EH (cell line): ENCODE data around the gene JPT2.
"Not testable (repeated sequence)": the region's sequence is repeated elsewhere in the genome, so short reads cannot be mapped to it uniquely, and the experiment has no call there.

Experiments used
- DNase-seq: peaks from one replicate; pipeline ENCODE4 v3.0.0-alpha.2; 2015; ENCODE audit warnings: low read depth

The JPT2 gene

DNA sequence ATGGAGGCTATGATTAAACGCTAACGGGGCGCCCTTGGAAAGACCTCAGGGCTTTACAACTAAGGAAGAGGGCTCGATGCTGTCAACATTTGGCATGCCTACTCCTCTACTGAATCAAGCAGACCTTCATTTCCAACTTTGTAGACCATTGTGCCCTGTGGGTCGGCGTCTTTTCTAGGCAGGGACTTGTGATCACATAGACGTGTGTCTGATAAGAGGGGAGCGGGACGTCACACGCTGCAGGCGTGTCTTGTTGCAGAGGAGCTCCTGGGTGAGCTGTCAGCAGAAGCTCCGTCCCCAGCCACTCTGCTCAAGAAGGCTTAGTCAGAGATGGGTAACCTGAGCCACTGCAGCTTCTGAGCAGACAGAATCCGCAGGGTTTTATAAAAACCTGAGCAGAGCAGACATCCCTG is 30.7 kb downstream of the JPT2 start:
- DNase-seq: no peak

DNA sequence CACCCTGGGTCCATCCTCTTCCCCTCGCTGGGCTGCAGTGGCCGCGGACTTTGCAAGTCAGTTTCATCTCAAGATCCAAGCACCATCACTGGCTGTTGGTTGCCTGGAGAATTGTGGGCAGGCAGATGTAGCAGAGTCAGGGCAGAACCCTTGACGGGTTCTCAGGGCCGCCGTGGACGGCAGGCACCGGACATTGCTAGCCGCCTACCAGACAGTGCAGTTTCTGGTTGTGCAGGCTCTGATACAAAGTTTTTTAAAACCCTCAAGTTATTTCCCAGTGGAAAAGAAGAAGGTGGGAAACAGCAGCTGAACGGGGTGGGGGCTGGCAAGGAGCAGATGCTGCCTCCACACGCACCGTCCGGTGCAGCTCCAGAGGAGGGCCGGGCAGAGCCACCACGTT is 31.3 kb downstream of the JPT2 start:
- no peak for DNase-seq

DNA sequence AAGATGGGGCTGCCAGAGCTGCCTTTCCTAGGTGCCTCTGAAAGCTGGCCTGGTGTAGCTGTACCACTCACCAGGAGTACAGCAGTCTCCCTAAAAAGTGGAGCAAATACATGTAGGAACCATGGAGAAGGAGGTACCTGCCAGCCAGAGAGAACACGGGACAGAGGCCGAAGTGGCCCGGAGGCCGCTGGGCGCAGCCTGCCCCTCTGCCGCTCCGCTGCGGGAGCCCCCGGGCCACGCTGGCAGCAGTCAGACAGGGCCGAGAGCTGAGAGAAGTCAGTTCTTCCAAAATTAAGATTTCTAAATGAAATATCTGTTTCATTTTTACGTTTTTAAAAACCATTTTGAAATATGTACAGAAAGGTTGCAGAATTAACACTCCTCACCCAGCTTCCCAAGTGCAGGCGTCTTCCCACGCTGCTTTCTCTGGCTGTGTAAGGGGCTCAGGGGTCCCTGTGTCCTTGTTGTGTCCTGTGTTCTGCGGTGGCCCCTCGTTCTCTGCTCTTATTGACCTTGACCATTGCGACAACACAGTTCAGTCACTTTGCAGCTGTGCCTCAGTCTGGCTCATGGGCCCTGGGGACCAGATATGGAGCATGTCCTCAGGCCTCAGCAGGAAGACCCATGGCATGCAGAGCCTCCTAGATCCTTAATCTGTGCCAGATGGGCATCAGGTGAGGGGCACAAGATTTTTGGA is 32.9 kb downstream of the JPT2 start:
- DNase-seq: no peak

DNA sequence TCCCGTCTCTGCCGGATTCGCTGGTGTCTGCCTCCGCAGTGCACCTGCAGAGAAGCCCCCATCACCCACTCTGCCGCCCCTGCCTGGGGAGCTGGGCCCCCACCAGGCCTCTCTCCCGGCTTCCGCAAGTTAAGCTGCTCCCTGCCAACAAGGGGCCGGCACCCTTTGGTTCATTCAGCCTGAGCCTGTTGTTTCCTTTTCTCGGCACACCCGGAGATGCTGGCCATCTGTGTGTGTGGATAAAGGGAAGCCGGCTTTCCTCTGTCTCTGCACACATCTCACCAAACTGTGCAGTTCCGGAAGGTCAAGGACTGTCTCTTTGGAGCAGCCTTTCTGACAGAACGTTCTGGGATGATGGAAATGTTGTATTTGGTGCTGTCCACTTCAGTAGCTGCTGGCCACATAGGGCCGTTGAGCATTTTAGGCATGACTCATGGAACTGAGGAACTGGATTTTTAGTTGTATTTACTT is 34.7 kb downstream of the JPT2 start:
- peak; percentile 32 for DNase-seq

DNA sequence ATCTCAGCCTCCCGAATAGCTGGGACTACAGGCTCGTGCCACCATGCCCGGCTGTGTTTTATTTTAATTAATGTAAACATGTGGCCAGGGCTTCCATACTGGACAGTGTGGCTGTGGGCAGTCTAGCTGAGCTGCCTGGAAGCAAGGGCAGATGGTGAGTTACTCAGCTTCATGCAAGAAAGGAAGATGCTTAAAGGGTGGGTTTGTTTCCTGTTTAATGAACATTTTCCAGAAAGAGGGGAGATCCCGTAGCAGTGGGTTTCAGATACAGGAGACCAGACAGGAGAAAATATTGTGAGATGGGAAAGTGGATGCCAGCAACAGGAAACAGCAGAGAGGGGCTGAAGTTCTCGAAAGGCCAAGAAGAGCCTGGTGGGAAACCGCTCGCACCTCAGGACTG is 35.3 kb downstream of the JPT2 start:
- DNase-seq: no peak

DNA sequence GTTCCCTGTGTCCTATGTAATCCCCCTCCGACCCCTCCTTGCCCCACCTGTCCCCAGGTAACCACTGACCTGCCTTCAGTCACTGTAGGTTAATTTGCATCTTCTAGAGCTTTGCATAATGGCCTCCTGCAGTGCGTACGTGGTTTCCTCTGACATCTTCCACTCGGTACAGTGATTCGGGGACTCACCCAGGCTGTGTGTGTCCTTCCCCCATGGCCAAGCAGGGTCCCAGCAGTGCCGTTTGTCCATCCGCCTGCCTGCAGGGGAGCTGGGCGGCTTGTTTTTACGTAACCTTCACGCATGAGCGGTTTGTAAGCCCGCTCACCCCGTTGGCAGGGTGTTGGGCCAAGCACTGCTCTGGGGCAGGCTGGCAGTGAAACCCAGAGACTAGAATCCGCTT is 35.9 kb downstream of the JPT2 start:
- DNase-seq: no peak

DNA sequence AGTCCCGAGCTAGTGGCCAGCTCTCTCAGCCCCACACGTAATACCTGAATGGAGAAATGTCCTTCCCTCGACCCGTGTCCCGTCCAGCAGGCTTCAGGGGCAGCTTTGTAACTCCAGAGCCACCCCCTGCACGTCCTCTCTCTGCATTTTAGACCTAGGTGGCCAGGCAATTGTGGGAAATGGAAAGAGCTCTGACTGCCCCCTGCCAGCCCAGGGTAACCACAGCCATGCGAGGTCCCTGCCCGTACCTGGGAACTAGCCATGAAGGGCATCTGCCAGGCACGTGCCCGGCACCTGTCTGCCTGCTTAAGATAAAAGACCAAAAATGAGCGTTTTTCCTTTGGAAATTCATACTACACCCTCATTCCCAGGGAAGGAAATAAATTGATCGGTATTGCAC is 37.1 kb downstream of the JPT2 start:
- no peak for DNase-seq

DNA sequence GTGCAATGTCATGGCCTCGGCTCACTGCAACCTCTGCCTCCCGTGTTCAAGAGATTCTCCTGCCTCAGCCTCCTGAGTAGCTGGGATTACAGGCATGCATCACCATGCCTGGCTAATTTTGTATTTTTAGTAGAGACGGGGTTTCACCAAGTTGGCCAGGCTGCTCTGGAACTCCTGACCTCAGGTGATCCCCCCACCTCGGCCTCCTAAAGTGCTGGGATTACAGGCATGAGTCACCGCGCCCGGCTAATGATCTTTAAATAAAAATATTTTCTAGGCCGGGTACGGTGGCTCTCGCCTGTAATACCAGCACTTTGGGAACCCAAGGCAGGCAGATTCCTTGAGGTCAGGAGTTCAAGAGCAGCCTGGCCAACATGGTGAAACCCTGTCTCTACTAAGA is 40.2 kb downstream of the JPT2 start:
- not testable (repeated sequence) for DNase-seq

DNA sequence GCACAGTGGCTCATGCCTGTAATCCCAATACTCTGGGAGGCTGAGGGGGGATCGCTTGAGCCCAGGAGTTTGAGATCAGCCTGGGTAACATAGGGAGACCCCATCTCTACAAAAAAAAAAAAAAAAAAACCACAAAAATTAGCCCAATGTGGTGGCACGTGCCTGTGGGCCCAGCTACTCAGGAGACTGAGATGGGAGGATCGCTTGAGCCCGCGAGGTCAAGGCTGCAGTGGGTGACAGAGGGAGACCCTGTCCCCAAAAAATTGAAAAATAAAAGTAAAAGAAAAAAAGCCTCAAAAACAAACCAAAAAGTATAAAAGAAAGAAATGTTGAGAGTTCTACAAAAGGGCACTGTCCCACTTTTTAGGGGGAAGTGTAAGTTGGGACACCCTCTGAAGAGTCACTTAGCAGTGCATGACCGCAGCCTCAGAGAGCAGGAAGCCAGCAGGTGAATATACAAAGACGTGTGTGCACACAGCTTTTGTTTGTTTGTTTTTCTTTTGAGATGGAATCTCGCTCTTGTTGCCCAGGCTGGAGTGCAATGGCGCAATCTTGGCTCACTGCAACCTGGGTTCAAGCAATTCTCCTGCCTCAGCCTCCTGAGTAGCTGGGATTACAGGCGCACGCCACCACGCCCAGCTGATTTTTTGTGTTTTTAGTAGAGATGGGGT is 41.6 kb downstream of the JPT2 start:
- not testable (repeated sequence) for DNase-seq

DNA sequence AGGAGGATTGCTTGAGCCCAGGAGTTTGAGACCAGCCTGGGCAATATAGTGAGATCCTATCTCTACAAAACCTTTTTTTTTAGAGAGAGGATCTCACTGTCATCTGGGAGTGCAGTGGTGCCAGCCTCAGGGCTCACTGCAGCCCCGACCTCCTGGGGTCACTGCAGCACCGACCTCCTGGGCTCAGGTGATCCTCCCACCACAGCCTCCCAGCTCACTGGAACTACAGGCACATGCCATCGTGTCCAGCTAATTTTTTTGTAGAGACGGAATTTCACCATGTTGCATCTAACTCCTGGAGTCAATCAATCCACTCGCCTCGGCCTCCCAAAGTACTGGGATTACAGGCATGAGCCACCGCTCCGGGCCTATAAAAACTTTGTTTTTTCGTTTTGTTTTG is 43.3 kb downstream of the JPT2 start:
- DNase-seq: no peak

DNA sequence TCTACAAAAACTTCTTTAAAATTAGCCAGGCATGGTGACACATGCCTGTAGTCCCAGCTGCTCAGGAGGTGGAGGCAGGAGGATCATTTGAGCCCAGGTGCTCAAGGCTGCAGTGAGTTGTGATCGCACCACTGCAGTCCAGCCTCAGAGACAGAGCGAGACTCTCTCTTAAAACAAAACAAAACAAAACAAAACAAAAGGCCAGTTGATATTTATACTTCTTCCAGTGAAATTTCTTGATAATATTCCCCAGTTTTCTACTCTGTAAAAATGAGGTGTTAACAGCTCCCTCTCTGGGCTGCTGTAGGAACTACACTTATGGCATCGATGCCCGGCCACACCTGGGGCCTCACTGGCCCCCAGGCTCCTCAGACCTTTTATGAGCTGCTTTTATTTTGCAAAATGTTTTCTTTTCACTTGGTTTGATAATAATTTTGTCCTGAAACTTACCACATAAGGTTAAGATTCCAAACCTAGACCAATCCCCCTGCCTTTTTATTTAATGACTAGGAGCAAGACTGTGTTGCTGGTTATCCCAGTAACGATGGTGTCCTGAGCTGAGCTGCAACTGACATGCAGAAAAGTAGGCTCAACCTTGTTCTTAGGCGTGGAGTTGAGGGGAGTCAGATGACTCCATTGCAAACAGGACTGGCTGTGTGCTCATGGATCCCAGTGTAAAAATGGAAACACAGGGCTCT is 45.5 kb downstream of the JPT2 start:
- DNase-seq: peak; percentile 53

DNA sequence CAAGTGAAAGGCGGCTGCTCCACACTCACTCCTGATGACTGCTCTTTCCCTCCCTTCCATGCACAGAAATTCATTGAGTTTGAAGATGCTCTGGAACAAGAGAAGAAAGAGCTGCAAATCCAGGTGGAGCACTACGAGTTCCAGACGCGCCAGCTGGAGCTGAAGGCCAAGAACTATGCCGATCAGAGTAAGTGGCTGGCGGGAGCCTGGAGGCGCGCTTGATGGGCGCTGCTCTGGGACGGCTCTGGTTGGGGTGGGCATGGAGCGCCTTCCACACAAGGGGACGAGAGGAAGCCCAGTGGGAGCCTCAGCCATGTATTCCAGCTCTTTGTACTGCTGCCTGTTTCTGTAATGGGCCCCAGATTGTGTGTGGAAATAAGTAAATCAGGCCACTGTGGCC is 46.4 kb downstream of the JPT2 start:
- DNase-seq: no peak

DNA sequence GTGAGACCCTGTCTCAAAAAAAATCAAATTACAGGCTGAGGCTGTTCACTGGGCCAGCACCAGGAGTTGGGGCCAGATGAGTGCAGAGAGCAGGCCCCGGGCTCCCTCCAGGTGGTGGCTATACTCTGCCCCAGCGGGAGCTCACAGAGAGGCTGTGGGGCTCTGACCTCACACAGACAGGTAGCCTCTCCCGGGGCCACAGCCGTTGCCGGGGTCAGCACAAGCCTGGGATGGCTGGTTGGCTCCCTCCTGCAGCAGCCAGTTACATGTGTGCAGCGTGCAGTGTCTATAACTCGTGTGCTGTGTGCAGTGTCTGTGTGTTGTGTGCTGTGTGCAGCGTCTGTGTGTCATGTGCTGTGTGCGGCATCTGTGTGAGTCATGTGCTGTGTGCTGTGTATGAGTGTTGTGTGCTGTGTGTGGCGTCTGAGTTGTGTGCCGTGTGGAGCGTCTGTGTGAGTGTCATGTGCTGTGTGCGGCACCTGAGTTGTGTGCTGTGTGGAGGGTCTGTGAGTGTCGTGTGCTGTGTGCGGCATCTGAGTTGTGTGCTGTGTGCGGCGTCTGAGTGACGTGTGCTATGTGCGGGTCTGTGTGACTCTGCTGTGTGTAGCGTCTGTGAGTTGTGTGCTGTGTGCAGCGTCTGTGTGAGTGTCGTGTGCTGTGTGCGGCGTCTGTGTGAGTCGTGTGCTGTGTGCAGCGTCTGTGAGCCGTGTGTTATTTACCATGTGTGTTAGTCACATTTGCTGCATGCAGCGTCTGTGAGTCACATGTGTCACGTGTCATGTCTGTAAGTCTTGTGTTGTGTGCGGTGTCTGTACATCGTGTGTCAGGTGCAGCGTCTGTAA is 48.8 kb downstream of the JPT2 start:
- DNase-seq: no peak

DNA sequence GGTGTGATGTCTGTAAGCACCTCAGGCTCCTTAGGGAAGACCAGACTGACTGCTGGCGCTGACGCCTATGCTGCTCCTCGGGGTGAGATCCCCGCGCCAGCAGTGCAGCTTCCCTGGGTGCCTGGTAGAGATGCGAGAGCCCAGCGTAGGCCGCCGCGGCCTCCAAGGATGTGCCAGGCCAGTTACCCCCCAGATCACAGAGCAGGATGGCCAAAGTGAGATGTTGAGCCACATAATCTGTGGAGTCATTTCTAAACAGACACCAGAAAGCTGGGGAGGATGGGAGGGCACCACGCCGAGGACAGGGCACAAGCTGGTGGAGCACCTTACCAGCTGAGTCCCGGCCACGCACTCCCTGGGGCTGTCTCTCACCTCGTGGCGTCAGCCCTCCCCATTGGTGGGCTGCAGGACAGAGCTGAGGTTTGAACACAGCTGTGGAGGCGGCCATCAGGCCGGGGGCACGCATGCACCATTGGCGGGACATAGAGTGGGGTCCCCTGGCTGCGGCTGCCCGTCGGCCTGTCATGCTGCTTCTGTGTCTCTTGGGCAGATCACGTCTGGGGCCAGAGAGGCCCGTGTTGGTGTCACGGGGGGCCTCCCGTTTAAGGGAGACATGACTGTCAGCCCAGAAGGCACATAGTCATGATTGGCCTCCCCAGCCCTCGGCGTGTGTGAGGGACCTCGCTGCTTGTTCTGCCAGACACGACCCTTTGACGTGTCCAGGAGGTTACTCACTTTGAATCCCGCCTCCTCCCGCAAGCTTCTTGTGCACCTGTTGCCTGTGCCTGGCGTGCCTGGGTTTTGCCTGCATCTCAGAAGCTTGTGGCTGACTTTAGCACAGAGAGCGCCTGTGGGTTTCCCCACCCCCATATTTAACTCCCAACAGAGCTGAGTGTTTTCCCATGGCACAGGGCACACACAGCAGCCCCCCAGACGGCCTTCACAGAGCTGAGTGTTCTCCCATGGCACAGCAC is 49.9 kb downstream of the JPT2 start:
- DNase-seq: no peak

DNA sequence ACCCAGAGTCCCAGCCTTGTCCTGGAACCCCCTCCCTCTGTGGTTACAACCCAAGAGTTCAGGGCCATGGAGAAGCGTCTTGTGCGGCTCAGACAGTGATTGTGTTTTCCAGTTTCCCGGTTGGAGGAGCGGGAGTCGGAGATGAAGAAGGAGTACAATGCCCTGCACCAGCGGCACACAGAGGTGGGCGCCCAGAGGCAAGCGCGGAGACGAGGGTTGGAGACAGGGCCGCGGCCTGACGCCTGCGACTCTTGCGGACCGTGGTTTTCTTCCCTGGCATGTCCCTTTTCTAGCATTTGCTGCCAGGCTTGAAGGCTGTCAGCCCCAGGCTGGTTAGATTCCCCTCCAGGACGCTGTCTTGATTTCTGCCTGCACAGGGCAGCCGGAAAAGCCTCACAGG is 50.9 kb downstream of the JPT2 start:
- DNase-seq: no peak

DNA sequence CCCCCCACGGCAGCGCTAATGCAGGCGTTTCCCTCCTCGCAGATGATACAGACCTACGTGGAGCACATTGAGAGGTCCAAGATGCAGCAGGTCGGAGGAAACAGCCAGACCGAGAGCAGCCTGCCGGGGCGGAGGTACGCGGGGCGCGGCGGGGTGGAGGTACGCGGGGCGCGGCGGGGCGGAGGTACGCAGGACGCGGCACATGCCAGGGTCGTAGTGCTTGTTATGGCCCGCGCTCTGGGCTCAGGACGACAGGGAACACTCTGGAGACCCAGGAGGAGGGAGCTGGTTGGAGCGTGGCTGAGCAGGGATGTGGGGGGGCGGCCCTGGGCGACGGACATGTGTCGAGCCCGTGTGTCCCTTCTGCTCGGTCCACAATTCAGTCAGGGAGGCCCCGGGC is 51.4 kb downstream of the JPT2 start:
- no peak for DNase-seq

DNA sequence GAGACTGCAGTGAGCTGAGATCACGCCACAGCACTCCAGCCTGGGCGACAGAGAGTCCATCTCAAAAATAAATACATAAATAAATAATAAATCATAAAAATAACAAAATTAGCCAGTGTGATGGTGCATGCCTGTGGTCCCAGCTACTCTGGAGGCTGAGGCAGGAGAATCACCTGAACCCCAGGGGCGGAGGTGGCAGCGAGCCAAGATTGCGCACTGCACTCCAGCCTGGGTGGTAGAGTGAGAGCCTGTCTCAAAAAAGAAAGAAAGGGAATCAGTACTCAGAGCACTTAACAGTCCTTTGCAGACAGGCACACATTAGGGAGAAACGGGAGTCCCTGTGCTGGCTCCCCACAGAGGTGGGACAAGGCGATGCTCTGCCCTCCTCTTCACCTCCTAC is 53.0 kb downstream of the JPT2 start:
- DNase-seq: no peak

DNA sequence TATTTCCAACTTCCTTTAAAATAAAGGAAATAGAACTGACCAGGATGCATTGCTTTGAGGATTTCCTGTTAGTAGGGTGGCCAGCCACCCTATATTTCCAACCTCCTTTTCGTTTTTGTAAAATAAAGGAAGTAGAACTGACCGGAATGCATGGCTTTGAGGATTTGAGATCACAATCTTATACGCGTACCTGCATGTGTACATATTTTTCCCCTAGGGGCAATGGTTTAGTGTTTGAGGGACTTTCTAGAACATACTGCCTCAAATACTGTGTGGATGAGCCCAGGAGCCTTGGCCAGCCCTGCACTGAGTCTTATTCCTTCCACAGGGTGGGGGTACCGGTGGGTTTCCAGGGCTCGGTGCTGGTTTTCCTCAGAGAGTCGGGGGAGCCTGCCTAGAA is 53.5 kb downstream of the JPT2 start:
- DNase-seq: no peak

DNA sequence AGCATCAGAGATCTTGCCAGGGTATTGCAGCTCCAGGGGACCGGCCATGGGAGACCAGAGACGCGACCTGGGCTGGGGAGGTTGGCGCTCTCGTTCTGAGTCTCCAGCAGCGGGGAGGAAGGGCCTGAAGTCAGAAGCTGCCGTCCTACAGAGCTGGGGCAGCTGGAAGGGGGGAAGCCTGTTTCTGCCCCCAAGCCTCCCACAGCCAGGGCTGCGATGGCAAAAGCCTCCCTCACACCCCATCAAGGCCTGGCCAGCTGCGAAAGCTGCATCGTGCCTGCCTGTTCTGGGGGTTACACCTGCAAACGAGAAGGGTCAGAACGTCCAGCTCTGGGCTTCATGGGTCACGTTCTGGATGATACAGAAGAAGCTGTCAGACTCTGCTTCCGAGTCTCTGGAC is 54.0 kb downstream of the JPT2 start:
- no peak for DNase-seq

DNA sequence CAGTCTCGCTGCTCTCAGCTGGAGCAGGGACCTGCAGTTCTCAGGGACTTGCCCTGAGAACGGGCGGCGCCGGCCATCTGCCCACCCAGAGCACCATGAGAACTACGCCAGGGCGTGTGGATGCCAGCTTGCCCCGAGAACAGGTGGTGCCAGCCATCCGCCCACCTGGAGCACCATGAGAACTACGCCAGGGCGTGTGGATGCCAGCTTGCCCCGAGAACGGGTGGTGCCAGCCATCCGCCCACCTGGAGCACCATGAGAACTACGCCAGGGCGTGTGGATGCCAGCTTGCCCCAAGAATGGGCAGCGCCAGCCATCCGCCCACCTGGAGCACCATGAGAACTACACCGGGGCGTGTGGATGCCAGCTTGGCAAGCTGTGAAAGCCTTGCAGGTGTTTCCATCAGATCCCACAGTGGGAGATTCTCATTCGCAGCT is 54.5 kb downstream of the JPT2 start:
- DNase-seq: not testable (repeated sequence)

DNA sequence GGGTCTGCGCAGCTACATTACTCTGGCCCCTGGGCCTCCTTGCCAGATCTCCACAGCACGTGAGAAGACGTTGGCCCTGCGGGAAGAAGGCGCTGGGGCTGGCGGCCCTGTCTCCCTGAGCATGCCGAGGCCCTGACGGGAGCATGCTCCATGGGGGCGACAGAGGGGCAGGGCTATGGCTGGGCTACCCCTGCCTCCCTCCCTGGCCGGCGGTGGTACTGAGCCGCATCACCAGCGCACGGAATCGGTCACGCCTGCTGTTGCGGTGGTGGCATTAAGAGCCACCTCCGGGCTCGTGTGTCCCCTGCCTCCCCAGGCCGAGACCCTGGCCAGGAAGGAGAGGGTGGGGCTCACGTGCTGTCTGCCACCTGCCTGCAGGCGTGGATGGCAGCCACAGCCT is 56.0 kb downstream of the JPT2 start:
- DNase-seq: no peak
